OCI-LY7 (cell line): ENCODE data around the gene NR5A1. TPM values are rescaled to one million over a fixed set of nuclear protein-coding genes. Genes with fewer than 3 reads are reported as not detected.

ENCODE experiments used
- BruUV-seq: library from RNA; stranded (reverse); fragments of 400-500 nt; replicated peaks from 2 replicates; lab custom pipeline; 2021; lab: Mats Ljungman, UMichigan
- CTCF ChIA-PET: fragments of 300-600 bp; sonication (Branson Sonifier 250); formaldehyde crosslinking; loops from one replicate; lab custom pipeline; 2022; ENCODE audit warnings: antibody characterized with exemption; ENCODE audit not compliant: unreplicated experiment; lab: Charles Lee
- POLR2A ChIA-PET: fragments of 300-600 bp; sonication (Branson Sonifier 250); formaldehyde crosslinking; loops from one replicate; lab custom pipeline; 2022; ENCODE audit warnings: antibody characterized with exemption; lab: Charles Lee
- DNase-seq: peaks from one replicate; pipeline ENCODE4 v3.0.0-alpha.2; 2015; ENCODE audit warnings: low spot score
- H2AFZ ChIP-seq: fragments of 200-600 bp; sonication (generic), shearing (Covaris generic); 2 replicates; pipeline ENCODE4 v1.6.1; 2014; ENCODE audit warnings: mild to moderate bottlenecking, antibody characterized with exemption, low read length, moderate library complexity
- H3K27ac ChIP-seq: fragments of 200-600 bp; sonication (generic); 2 replicates; pipeline ENCODE4 v1.5.1; 2014; ENCODE audit warnings: mixed run types, low read depth, mild to moderate bottlenecking, moderate library complexity, low read length, inconsistent platforms; ENCODE audit not compliant: poor library complexity, severe bottlenecking
- H3K36me3 ChIP-seq: fragments of 200-600 bp; sonication (generic); 2 replicates; pipeline ENCODE4 v1.6.1; 2014; ENCODE audit warnings: mild to moderate bottlenecking, antibody characterized with exemption, low read length, moderate library complexity, mixed read lengths; ENCODE audit not compliant: insufficient read depth
- H3K4me1 ChIP-seq: fragments of 200-600 bp; sonication (generic); 2 replicates; pipeline ENCODE4 v1.5.1; 2014; ENCODE audit warnings: mild to moderate bottlenecking, low read length; ENCODE audit not compliant: insufficient read depth, poor library complexity, severe bottlenecking
- H3K4me2 ChIP-seq: fragments of 200-600 bp; sonication (generic); 2 replicates; pipeline ENCODE4 v1.6.1; 2014; ENCODE audit warnings: mild to moderate bottlenecking, low read length
- H3K4me3 ChIP-seq: fragments of 200-600 bp; sonication (generic); 2 replicates; pipeline ENCODE4 v1.5.1; 2014; ENCODE audit warnings: mild to moderate bottlenecking, low read depth, low read length; ENCODE audit not compliant: poor library complexity, severe bottlenecking
- H3K79me2 ChIP-seq: fragments of 200-600 bp; sonication (generic); 2 replicates; pipeline ENCODE4 v1.6.1; 2016; ENCODE audit warnings: low read depth, mild to moderate bottlenecking, low read length, moderate library complexity, mixed read lengths; ENCODE audit not compliant: insufficient read depth
- H3K9me2 ChIP-seq: fragments of 200-600 bp; sonication (generic); 2 replicates; pipeline ENCODE4 v1.6.1; 2016; ENCODE audit warnings: mild to moderate bottlenecking, low read length, mixed read lengths; ENCODE audit not compliant: insufficient read depth
- H3K9me3 ChIP-seq: fragments of 200-600 bp; sonication (generic); 2 replicates; pipeline ENCODE4 v1.6.1; 2014; ENCODE audit warnings: mild to moderate bottlenecking, mixed run types, low read length, mixed read lengths
- H4K20me1 ChIP-seq: fragments of 200-600 bp; sonication (generic); 2 replicates; pipeline ENCODE4 v1.6.1; 2014; ENCODE audit warnings: mild to moderate bottlenecking, antibody characterized with exemption, low read length, moderate library complexity, mixed read lengths; ENCODE audit not compliant: insufficient read depth
- CTCF ChIP-seq: fragments of 200-600 bp; sonication (generic); conservative IDR thresholded peaks from 2 replicates; pipeline ENCODE4 v1.5.1; 2014; ENCODE audit warnings: mild to moderate bottlenecking, antibody characterized with exemption, low read length, moderate library complexity, mixed read lengths
- EZH2phosphoT487 ChIP-seq: fragments of 200-600 bp; sonication (generic); IDR thresholded peaks from 2 replicates; pipeline ENCODE4 v1.6.1; 2018; ENCODE audit warnings: low read depth, borderline replicate concordance, mild to moderate bottlenecking, mixed run types, antibody characterized with exemption, low read length, moderate library complexity, mixed read lengths
- intact Hi-C: fragments of 100-400 bp; cut with micrococcal nuclease; formaldehyde crosslinking; loops from one replicate; pipeline ENCODE4 v1.10.0; 2022; ENCODE audit not compliant: unreplicated experiment
- total RNA-seq, 2 experiments: library from RNA; depleted of rRNA in 1 of 2; stranded (reverse); fragments of >200 nt in 1 of 2; shearing (Covaris generic) in 1 of 2; gene quantifications; 2 replicates each; pipeline ENCODE4 v1.2.3, GENCODE V29; 2014 to 2022

Gene NR5A1
- total RNA-seq, 2 experiments from 2014 or later = not detected

- ChIA-PET POLR2A (interaction anchor here (0.6 kb wide), 1 partner anchor 43 kb away, joined by 4 read pairs; no protein-coding TSS in a partner anchor), CTCF (interaction anchor here (0.6 kb wide), 1 partner anchor 34 kb away, joined by 4 read pairs; no protein-coding TSS in a partner anchor)
- H3K4me3 ChIP-seq = no peak overlapping the region
Measured at GRCh38 chr9:124491049-124491975, 15.9 kb downstream of the NR5A1 start.

GRCh38 chr9:124490004-124490403, 17.2 kb downstream of the NR5A1 start:
- no TSS peak for BruUV-seq
- no peak overlapping the region for H2AFZ ChIP-seq
- no peak for TF ChIP-seq CTCF
- TF ChIP-seq EZH2phosphoT487 = no peak
- H3K27ac ChIP-seq = no peak overlapping the region
- H3K4me3 ChIP-seq = no peak overlapping the region
- no peaks in the 10 kb centered on the region for H3K4me1 ChIP-seq
- DNase-seq = no peak
- no peaks in the 10 kb centered on the region for H3K79me2 ChIP-seq
- intact Hi-C loops = no loop called here
- H3K4me2 ChIP-seq = no peak overlapping the region
- ChIA-PET CTCF (no interaction called here), POLR2A (no interaction called here)
- no peaks in the 10 kb centered on the region for H3K9me3 ChIP-seq
- no peaks in the 10 kb centered on the region for H4K20me1 ChIP-seq
- no peaks in the 10 kb centered on the region for H3K9me2 ChIP-seq
- H3K36me3 ChIP-seq = no peaks in the 10 kb centered on the region

More at GRCh38 chr9:124491049-124491975, 15.9 kb downstream of the NR5A1 start:
- Histone ChIP-seq H3K79me2 (no peaks in the 10 kb centered on the region), H4K20me1 (no peaks in the 10 kb centered on the region), H3K4me2 (no peak overlapping the region), H3K27ac (no peak overlapping the region), H2AFZ (no peak overlapping the region), H3K9me3 (no peaks in the 10 kb centered on the region), H3K36me3 (no peaks in the 10 kb centered on the region), H3K9me2 (no peaks in the 10 kb centered on the region), H3K4me1 (no peaks in the 10 kb centered on the region)
- no peak for DNase-seq
- no TSS peak for BruUV-seq
- intact Hi-C loops = no loop called here
- no peak for TF ChIP-seq CTCF
- no peak for TF ChIP-seq EZH2phosphoT487

GRCh38 chr9:124489222-124489621, 18.0 kb downstream of the NR5A1 start:
- Histone ChIP-seq H3K4me1 (no peaks in the 10 kb centered on the region), H3K27ac (no peak overlapping the region), H3K36me3 (no peaks in the 10 kb centered on the region), H3K9me2 (no peaks in the 10 kb centered on the region), H3K4me2 (no peak overlapping the region), H4K20me1 (no peaks in the 10 kb centered on the region), H3K9me3 (no peaks in the 10 kb centered on the region), H3K4me3 (no peak overlapping the region), H3K79me2 (no peaks in the 10 kb centered on the region), H2AFZ (no peak overlapping the region)
- no peak for DNase-seq
- POLR2A ChIA-PET = no interaction called here
- CTCF ChIA-PET = no interaction called here
- BruUV-seq = no TSS peak
- intact Hi-C loops = no loop called here
- no peak for TF ChIP-seq EZH2phosphoT487
- no peak for TF ChIP-seq CTCF
